Activated CD8-positive, alpha-beta memory T cell treated with anti-CD3 and anti-CD28 coated beads, Interleukin-2, amount 50 U/mL, for 4 hours (primary cell): ENCODE data around the gene OSBP2.

Experiments
- DNase-seq: peaks from one replicate; pipeline ENCODE4 v3.0.0-alpha.2; 2020

Gene OSBP2

GRCh38 chr22:30947816-30948454 is 253.3 kb downstream of the OSBP2 start:
- DNase-seq: no peak

GRCh38 chr22:30948930-30949342 is 254.3 kb downstream of the OSBP2 start:
- DNase-seq: no peak

GRCh38 chr22:30949934-30950660 is 255.4 kb downstream of the OSBP2 start:
- no peak for DNase-seq

- no peak for DNase-seq
Measured at GRCh38 chr22:30953206-30953605, 258.5 kb downstream of the OSBP2 start.

GRCh38 chr22:30955153-30955552 is 260.5 kb downstream of the OSBP2 start:
- DNase-seq: no peak
